Measurements from ENCODE around the gene FHOD3. TPM values are rescaled to one million over a fixed set of nuclear protein-coding genes. Genes with fewer than 3 reads are reported as not detected.

Gene FHOD3
- total RNA-seq, 1 experiment from 2014 or later: 18.1 TPM

GRCh38 chr18:36415171-36415570 lies 117.7 kb downstream of the FHOD3 start:
- no peaks in the 10 kb centered on the region for H3K9me2 ChIP-seq (replicated peaks; ENCODE audit: low read length)
- no peaks in the 10 kb centered on the region for H3K9me3 ChIP-seq (ENCODE audit: low read length)
- H2AFZ ChIP-seq (ENCODE audit: low read length): no peak overlapping the region
- H3K4me1 ChIP-seq (ENCODE audit: insufficient read depth, low read length): peaks cover 6% of the 10 kb centered on the region
- TF ChIP-seq CTCF (conservative IDR thresholded peaks at IDR 0.05; ENCODE audit: low read depth, low read length): no peak
- TF ChIP-seq EZH2 (IDR thresholded peaks at IDR 0.05; ENCODE audit: low read length, unreplicated experiment): no peak
- TF ChIP-seq EZH2phosphoT487 (IDR thresholded peaks at IDR 0.05; ENCODE audit: borderline replicate concordance, low read length): no peak
- ATAC-seq: no peak
- no peaks in the 10 kb centered on the region for H3K36me3 ChIP-seq (ENCODE audit: low read depth, low read length)
- no TSS peak for BruUV-seq (replicated peaks)
- no peak for DNase-seq
- no peak overlapping the region for H3K4me2 ChIP-seq (ENCODE audit: low read length)
- no peak overlapping the region for H3K27ac ChIP-seq (ENCODE audit: low read length)
- intact Hi-C loops (cut with micrococcal nuclease): loop anchor here (10.0 kb wide), 1 partner anchor 320 kb away; no protein-coding TSS in a partner anchor
- H3K4me3 ChIP-seq (ENCODE audit: low read length): no peak overlapping the region
- no peaks in the 10 kb centered on the region for H4K20me1 ChIP-seq (ENCODE audit: low read length)
- 0 out of 2 replicates have a peak, but pooled peaks cover 6% of the 10 kb centered on the region for H3K79me2 ChIP-seq (ENCODE audit: low read length)
- H3K9ac ChIP-seq (ENCODE audit: low read length): no peak overlapping the region
- ChIA-PET CTCF (no interaction called here), POLR2A (ENCODE audit: unreplicated experiment) (no interaction called here)
- no peaks in the 10 kb centered on the region for H3F3A ChIP-seq (ENCODE audit: low read length, unreplicated experiment)
- no peaks in the 10 kb centered on the region for H3K27me3 ChIP-seq (ENCODE audit: low read length)

GRCh38 chr18:36415625-36416024 lies 118.1 kb downstream of the FHOD3 start:
- Histone ChIP-seq H3K4me3 (ENCODE audit: low read length) (no peak overlapping the region), H3K36me3 (ENCODE audit: low read depth, low read length) (no peaks in the 10 kb centered on the region), H3K4me1 (ENCODE audit: insufficient read depth, low read length) (peaks cover 11% of the 10 kb centered on the region), H3K79me2 (ENCODE audit: low read length) (0 out of 2 replicates have a peak, but pooled peaks cover 6% of the 10 kb centered on the region), H2AFZ (ENCODE audit: low read length) (no peak overlapping the region), H3K27me3 (ENCODE audit: low read length) (no peaks in the 10 kb centered on the region), H4K20me1 (ENCODE audit: low read length) (no peaks in the 10 kb centered on the region), H3K4me2 (ENCODE audit: low read length) (no peak overlapping the region), H3K27ac (ENCODE audit: low read length) (no peak overlapping the region), H3F3A (ENCODE audit: low read length, unreplicated experiment) (no peaks in the 10 kb centered on the region), H3K9me3 (ENCODE audit: low read length) (no peaks in the 10 kb centered on the region), H3K9me2 (replicated peaks; ENCODE audit: low read length) (no peaks in the 10 kb centered on the region), H3K9ac (ENCODE audit: low read length) (no peak overlapping the region)
- TF ChIP-seq EZH2 (IDR thresholded peaks at IDR 0.05; ENCODE audit: low read length, unreplicated experiment): no peak
- no peak for TF ChIP-seq EZH2phosphoT487 (IDR thresholded peaks at IDR 0.05; ENCODE audit: borderline replicate concordance, low read length)
- POLR2A ChIA-PET (ENCODE audit: unreplicated experiment): no interaction called here
- BruUV-seq (replicated peaks): no TSS peak
- ATAC-seq (no peak), DNase-seq (no peak)
- intact Hi-C loops (cut with micrococcal nuclease): loop anchor here (10.0 kb wide), 1 partner anchor 321 kb away; no protein-coding TSS in a partner anchor
- CTCF ChIA-PET: no interaction called here

GRCh38 chr18:36419188-36419899 lies 121.8 kb downstream of the FHOD3 start:
- POLR2A ChIA-PET (ENCODE audit: unreplicated experiment): interaction anchor here (0.6 kb wide), 1 partner anchor 24 kb away, joined by 4 read pairs; no protein-coding TSS in a partner anchor
- CTCF ChIA-PET: no interaction called here
- DNase-seq (no peak), ATAC-seq (no peak)
- Histone ChIP-seq H3K4me1 (ENCODE audit: insufficient read depth, low read length) (peaks cover 14% of the 10 kb centered on the region), H3K9me3 (ENCODE audit: low read length) (no peaks in the 10 kb centered on the region), H3K27me3 (ENCODE audit: low read length) (no peaks in the 10 kb centered on the region), H3K4me2 (ENCODE audit: low read length) (no peak overlapping the region), H3K79me2 (ENCODE audit: low read length) (0 out of 2 replicates have a peak, but pooled peaks cover 6% of the 10 kb centered on the region), H3K27ac (ENCODE audit: low read length) (no peak overlapping the region), H4K20me1 (ENCODE audit: low read length) (no peaks in the 10 kb centered on the region), H3K9ac (ENCODE audit: low read length) (no peak overlapping the region), H2AFZ (ENCODE audit: low read length) (no peak overlapping the region), H3F3A (ENCODE audit: low read length, unreplicated experiment) (no peaks in the 10 kb centered on the region), H3K36me3 (ENCODE audit: low read depth, low read length) (no peaks in the 10 kb centered on the region), H3K4me3 (ENCODE audit: low read length) (no peak overlapping the region), H3K9me2 (replicated peaks; ENCODE audit: low read length) (no peaks in the 10 kb centered on the region)
- intact Hi-C loops (cut with micrococcal nuclease): loop anchor here (10.0 kb wide), 1 partner anchor 325 kb away; no protein-coding TSS in a partner anchor
- TF ChIP-seq EZH2phosphoT487 (IDR thresholded peaks at IDR 0.05; ENCODE audit: borderline replicate concordance, low read length) (no peak), EZH2 (IDR thresholded peaks at IDR 0.05; ENCODE audit: low read length, unreplicated experiment) (no peak), CTCF (conservative IDR thresholded peaks at IDR 0.05; ENCODE audit: low read depth, low read length) (no peak)
- BruUV-seq (replicated peaks): no TSS peak
